ENCODE results near the gene ABCC8. TPM values are rescaled to one million over a fixed set of nuclear protein-coding genes. Genes with fewer than 3 reads are reported as not detected.

Gene ABCC8
- total RNA-seq, 1 experiment from 2014 or later = 2.4 TPM

GRCh38 chr11:17403980-17404759, 72.5 kb downstream of the ABCC8 start:
- H3K27ac Mint-ChIP-seq = no peak overlapping the region
- peaks cover 7% of the 10 kb centered on the region for H3K27me3 Mint-ChIP-seq (ENCODE audit: low read depth)
- H3K36me3 Mint-ChIP-seq (ENCODE audit: insufficient read depth in 1 of 3, low read depth in 3 of 3) = no peaks in the 10 kb centered on the region
- H3K9me3 ChIP-seq (ENCODE audit: control insufficient read depth, low read depth, low read length) = no peaks in the 10 kb centered on the region
- H4K8ac ChIP-seq (replicated peaks; ENCODE audit: insufficient read length, low read depth, low read length) = no peak overlapping the region
- no peaks in the 10 kb centered on the region for H3K79me1 ChIP-seq (ENCODE audit: insufficient read depth, low read depth, low read length, poor library complexity, severe bottlenecking)
- no peak overlapping the region for H2BK15ac ChIP-seq (ENCODE audit: low read depth, low read length)
- no peak for TF ChIP-seq CTCF (conservative IDR thresholded peaks at IDR 0.05)
- H3K27me3 ChIP-seq (ENCODE audit: insufficient read depth, low read length) = no peaks in the 10 kb centered on the region
- no peak overlapping the region for H2BK12ac ChIP-seq (ENCODE audit: insufficient read length, low read depth, low read length)
- no peak overlapping the region for H3K18ac ChIP-seq (ENCODE audit: insufficient read length, low read depth, low read length)
- H3T11ph ChIP-seq (ENCODE audit: low read length) = no peak overlapping the region
- H4K5ac ChIP-seq (ENCODE audit: insufficient read length, low read depth, low read length) = no peak overlapping the region
- no peak overlapping the region for H3K4ac ChIP-seq (ENCODE audit: low read depth, low read length)
- no peak overlapping the region for H2AFZ ChIP-seq (ENCODE audit: low read length)
- WGBS (ENCODE audit: extremely low coverage, insufficient read length, low lambda C conversion rate) = no CpG with 5 or more reads among the region's 18 CpGs
- peaks cover 0 to 4% of the 10 kb centered on the region in 2 experiments; a peak in 1 of 5 replicates for H3K9me3 Mint-ChIP-seq
- H3K4me1 Mint-ChIP-seq = peaks cover 2 to 13% of the 10 kb centered on the region in 2 experiments; a peak in 2 of 4 replicates
- no peak overlapping the region for H3K23ac ChIP-seq (ENCODE audit: insufficient read length, low read depth, low read length)
- DNase-seq = no peak
- no peak overlapping the region for H3K4me3 Mint-ChIP-seq
- H3K56ac ChIP-seq (ENCODE audit: insufficient read length, low read depth, low read length) = no peak overlapping the region
- no peak overlapping the region for H3K14ac ChIP-seq (ENCODE audit: insufficient read depth, low read length)
- no peak overlapping the region for H2BK120ac ChIP-seq (ENCODE audit: low read depth, low read length, poor library complexity, severe bottlenecking)
- no peak overlapping the region for H4K91ac ChIP-seq (ENCODE audit: insufficient read length, low read depth, low read length)
- no peak overlapping the region for H3K9ac ChIP-seq (ENCODE audit: extremely low read depth, insufficient read length, low read length)
- H3K23me2 ChIP-seq (ENCODE audit: insufficient read length, low read depth, low read length, poor library complexity, severe bottlenecking) = no peaks in the 10 kb centered on the region
- no peaks in the 10 kb centered on the region for H3K79me2 ChIP-seq (ENCODE audit: insufficient read depth, low read length)
- no peak overlapping the region for H2BK5ac ChIP-seq (ENCODE audit: insufficient read length, low read length)
- H2AK5ac ChIP-seq (ENCODE audit: insufficient read length, low read length) = no peak overlapping the region
- no peak overlapping the region for H3K27ac ChIP-seq (ENCODE audit: insufficient read length, low read depth, low read length)
- no peaks in the 10 kb centered on the region for H4K20me1 ChIP-seq (ENCODE audit: control insufficient read depth, insufficient read depth, insufficient read length)
- no peak overlapping the region for H3K4me2 ChIP-seq (ENCODE audit: insufficient read depth, insufficient read length, low read length)
- no peak overlapping the region for H2BK20ac ChIP-seq (ENCODE audit: low read depth, low read length, poor library complexity, severe bottlenecking)
- no peaks in the 10 kb centered on the region for H3K4me1 ChIP-seq (ENCODE audit: insufficient read depth, low read length)

Measured in H9 (cell line).